Left lung (tissue), 10 donors: ENCODE data around the gene ZFHX3. TPM values are rescaled to one million over a fixed set of nuclear protein-coding genes. Genes with fewer than 3 reads are reported as not detected.

ENCODE experiments used
- ATAC-seq: fragments of 200-7000 bp; cut with Tn5 transposase; one replicate; pipeline ENCODE4 v1.9.1; 2020; ENCODE audit warnings: moderate library complexity
- DNase-seq, 4 donors: peaks; one replicate each; pipeline ENCODE4 v3.0.0-alpha.2; 2013 to 2020
- H3K27ac ChIP-seq, 2 donors: fragments of 200-600 bp; sonication (generic) in 1 of 2; one replicate each; pipeline versions ENCODE4 v1.5.0 to v1.8.0; 2020 to 2021
- H3K27me3 ChIP-seq, 2 donors: fragments of 200-600 bp; sonication (generic) in 1 of 2; one replicate each; pipeline versions ENCODE4 v1.5.0 to v1.8.0; 2020 to 2021
- H3K36me3 ChIP-seq, 2 donors: fragments of 200-600 bp; sonication (generic) in 1 of 2; one replicate each; pipeline versions ENCODE4 v1.5.0 to v1.8.0; 2020 to 2021
- H3K4me1 ChIP-seq, 2 donors: fragments of 200-600 bp; one replicate each; pipeline ENCODE4 v1.8.0; 2021
- H3K4me3 ChIP-seq, 2 donors: fragments of 200-600 bp; sonication (generic) in 1 of 2; one replicate each; pipeline versions ENCODE4 v1.5.0 to v1.8.0; 2020 to 2021; ENCODE audit warnings: mild to moderate bottlenecking in 1 of 2
- H3K9me3 ChIP-seq, 2 donors: fragments of 200-600 bp; sonication (generic) in 1 of 2; one replicate each; pipeline versions ENCODE4 v1.5.0 to v1.8.0; 2020 to 2021
- CTCF ChIP-seq, 2 donors: fragments of 200-600 bp; sonication (generic) in 1 of 2; IDR thresholded peaks; one replicate each; pipeline versions ENCODE4 v1.5.0 to v1.8.0; 2021; ENCODE audit warnings: antibody characterized with exemption in 2 of 2
- intact Hi-C, 2 donors: fragments of 100-400 bp; cut with DNase I; formaldehyde crosslinking; loops; one replicate each; pipeline versions ENCODE4 v1.11.2 to v1.14.2; 2022
- polyA plus RNA-seq, 6 donors: library from polyadenylated mRNA; unstranded; fragments of 120-200 nt; gene quantifications; one replicate each; pipeline ENCODE4 v1.2.1, GENCODE V29; 2013; ENCODE audit not compliant: insufficient read length in 6 of 6
- total RNA-seq, 2 donors: library from RNA; stranded (reverse); fragmentation: NEBNext Ultra II Directional; extraction: Animal tissue kit (Norgen Biotek cat#: 25700); gene quantifications; one replicate each; pipeline ENCODE4 v1.2.1, GENCODE V29; 2021
- donor health status: DM: no; HTN: yes; CAD: no.
- donor health status: DM: no; HTN: no; CAD: no.

The ZFHX3 gene
- total and polyA plus RNA-seq, 8 donors: 21.4 to 34.7 (median 32.2) TPM

- Histone ChIP-seq H3K27me3 (no peaks in the 10 kb centered on the region), H3K27ac (no peak overlapping the region), H3K4me3 (no peak overlapping the region), H3K4me1 (no peaks in the 10 kb centered on the region), H3K36me3 (peaks cover 0 to 68% of the 10 kb centered on the region in 2 donors), H3K9me3 (no peaks in the 10 kb centered on the region)
- TF ChIP-seq CTCF (IDR thresholded peaks at IDR 0.05): no peak
- ATAC-seq (no peak), DNase-seq (peak in 1 of 4 donors; percentile 67)
- intact Hi-C loops: no loop called here
Observed at GRCh38 chr16:72796222-72796621, 251.7 kb downstream of the ZFHX3 start.

GRCh38 chr16:72794986-72795385 is 252.9 kb downstream of the ZFHX3 start:
- no peak overlapping the region for H3K4me3 ChIP-seq
- no peak overlapping the region for H3K27ac ChIP-seq
- peaks cover 0 to 70% of the 10 kb centered on the region in 2 donors for H3K36me3 ChIP-seq
- DNase-seq (no peak), ATAC-seq (no peak)
- no peak for TF ChIP-seq CTCF (IDR thresholded peaks at IDR 0.05)
- no peaks in the 10 kb centered on the region for H3K9me3 ChIP-seq
- no peaks in the 10 kb centered on the region for H3K27me3 ChIP-seq
- intact Hi-C loops: no loop called here
- H3K4me1 ChIP-seq: no peaks in the 10 kb centered on the region

- intact Hi-C loops: no loop called here
- ATAC-seq (no peak), DNase-seq (no peak)
- no peaks in the 10 kb centered on the region for H3K4me1 ChIP-seq
- no peaks in the 10 kb centered on the region for H3K9me3 ChIP-seq
- H3K36me3 ChIP-seq: peaks cover 0 to 69% of the 10 kb centered on the region in 2 donors
- H3K27me3 ChIP-seq: no peaks in the 10 kb centered on the region
- H3K27ac ChIP-seq: no peak overlapping the region
- no peak overlapping the region for H3K4me3 ChIP-seq
- TF ChIP-seq CTCF (IDR thresholded peaks at IDR 0.05): no peak
Observed at GRCh38 chr16:72794319-72794718, 253.6 kb downstream of the ZFHX3 start.

GRCh38 chr16:72793716-72794115 is 254.2 kb downstream of the ZFHX3 start:
- no peak for TF ChIP-seq CTCF (IDR thresholded peaks at IDR 0.05)
- ATAC-seq (no peak), DNase-seq (no peak)
- Histone ChIP-seq H3K9me3 (no peaks in the 10 kb centered on the region), H3K36me3 (peaks cover 0 to 63% of the 10 kb centered on the region in 2 donors), H3K27me3 (no peaks in the 10 kb centered on the region), H3K4me1 (peaks cover 0 to 2% of the 10 kb centered on the region in 2 donors), H3K27ac (no peak overlapping the region), H3K4me3 (no peak overlapping the region)
- intact Hi-C loops: no loop called here

GRCh38 chr16:72793017-72793416 is 254.9 kb downstream of the ZFHX3 start:
- ATAC-seq: no peak
- no peak for DNase-seq
- Histone ChIP-seq H3K27me3 (no peaks in the 10 kb centered on the region), H3K36me3 (peaks cover 0 to 56% of the 10 kb centered on the region in 2 donors), H3K9me3 (no peaks in the 10 kb centered on the region), H3K4me1 (peaks cover 0 to 9% of the 10 kb centered on the region in 2 donors), H3K27ac (no peak overlapping the region), H3K4me3 (no peak overlapping the region)
- TF ChIP-seq CTCF (IDR thresholded peaks at IDR 0.05): no peak
- intact Hi-C loops: no loop called here
